ENCODE data around the gene TSKS.

TSKS gene

GRCh38 chr19:49793561-49793840 lies 30.4 kb upstream of the TSKS start:
- DNase-seq, result no peak

- no peak for DNase-seq
Measured at GRCh38 chr19:49792829-49793560, 29.9 kb upstream of the TSKS start.

GRCh38 chr19:49791776-49792445 lies 28.8 kb upstream of the TSKS start:
- DNase-seq, result no peak

GRCh38 chr19:49790866-49791265 lies 27.8 kb upstream of the TSKS start:
- DNase-seq, result no peak

- DNase-seq, result no peak
Measured at GRCh38 chr19:49788857-49789256, 25.8 kb upstream of the TSKS start.

GRCh38 chr19:49787746-49788145 lies 24.6 kb upstream of the TSKS start:
- DNase-seq, result no peak

GRCh38 chr19:49786376-49786820 lies 23.3 kb upstream of the TSKS start:
- DNase-seq, result no peak

GRCh38 chr19:49782515-49782914 lies 19.4 kb upstream of the TSKS start:
- no peak for DNase-seq

- DNase-seq, result no peak
Measured at GRCh38 chr19:49781394-49781793, 18.3 kb upstream of the TSKS start.

GRCh38 chr19:49780861-49781260 lies 17.8 kb upstream of the TSKS start:
- DNase-seq, result no peak

- no peak for DNase-seq
Measured at GRCh38 chr19:49779731-49780555, 16.8 kb upstream of the TSKS start.

GRCh38 chr19:49776371-49776764 lies 13.3 kb upstream of the TSKS start:
- DNase-seq, result no peak

- DNase-seq, result no peak
Measured at GRCh38 chr19:49775742-49776370, 12.8 kb upstream of the TSKS start.

GRCh38 chr19:49774969-49775368 lies 11.9 kb upstream of the TSKS start:
- no peak for DNase-seq

- no peak for DNase-seq
Measured at GRCh38 chr19:49773663-49774350, 10.7 kb upstream of the TSKS start.

GRCh38 chr19:49772850-49773432 lies 9.8 kb upstream of the TSKS start:
- no peak for DNase-seq

- DNase-seq, result no peak
Measured at GRCh38 chr19:49771674-49772139, 8.6 kb upstream of the TSKS start.

GRCh38 chr19:49770529-49770928 lies 7.4 kb upstream of the TSKS start:
- DNase-seq, result no peak

GRCh38 chr19:49767967-49768581 lies 5.0 kb upstream of the TSKS start:
- DNase-seq, result no peak

- DNase-seq, result no peak
Measured at GRCh38 chr19:49767381-49767780, 4.3 kb upstream of the TSKS start.

- DNase-seq, result no peak
Measured at GRCh38 chr19:49766930-49767299, 3.8 kb upstream of the TSKS start, which contains the start of gene AP2A1. AP2A1 (plus strand) TSS chr19:49767001; CDS start chr19:49767134, 133 bp downstream.

Measured in AML-193 (cell line).